HL-60 (cell line): ENCODE results near the gene C1orf167.

Source experiments
- GABPA ChIP-seq: IDR thresholded peaks from 2 replicates; pipeline ENCODE4 v1.6.1; 2012; ENCODE audit warnings: low read depth
- POLR2AphosphoS5 ChIP-seq: IDR thresholded peaks from 2 replicates; pipeline ENCODE4 v1.6.1; 2012; ENCODE audit warnings: low read depth
- SPI1 ChIP-seq: IDR thresholded peaks from 2 replicates; pipeline ENCODE4 v1.6.1; 2012; ENCODE audit warnings: low read depth, mild to moderate bottlenecking, borderline replicate concordance
- TF ChIP-seq, protein P1 (sequence below): IDR thresholded peaks from one replicate; pipeline ENCODE4 v1.5.1; 2011; ENCODE audit warnings: low read length, control low read depth, inconsistent platforms; ENCODE audit not compliant: insufficient read depth
- TF ChIP-seq, protein P2 (sequence below): IDR thresholded peaks from 2 replicates; pipeline ENCODE4 v1.6.1; 2012; ENCODE audit warnings: low read depth; ENCODE audit not compliant: insufficient replicate concordance

DNA sequence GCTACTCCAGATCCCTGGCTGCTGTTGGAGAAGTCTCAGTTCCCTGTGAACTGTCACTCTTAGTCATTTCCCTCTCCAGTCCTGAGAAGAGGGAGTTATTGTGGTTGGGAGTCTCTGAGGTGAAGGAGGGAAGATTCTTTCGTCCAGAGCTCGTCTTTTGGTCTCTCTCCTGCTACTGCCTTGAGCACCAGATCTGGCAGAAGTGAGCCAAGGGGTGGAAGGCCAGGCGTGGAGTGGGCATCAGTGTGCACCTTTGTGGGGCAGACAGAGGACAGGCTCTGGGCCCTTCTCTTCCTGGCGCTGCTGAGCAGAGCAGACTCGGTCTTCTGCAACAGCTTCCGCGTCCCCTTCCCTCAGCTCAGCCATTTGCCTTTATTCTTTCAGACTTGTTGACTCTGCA lies 63.1 kb downstream of the C1orf167 start:
- TF ChIP-seq POLR2AphosphoS5 (no peak), GABPA (no peak), SPI1 (no peak)
- TF ChIP-seq, protein P1, sequence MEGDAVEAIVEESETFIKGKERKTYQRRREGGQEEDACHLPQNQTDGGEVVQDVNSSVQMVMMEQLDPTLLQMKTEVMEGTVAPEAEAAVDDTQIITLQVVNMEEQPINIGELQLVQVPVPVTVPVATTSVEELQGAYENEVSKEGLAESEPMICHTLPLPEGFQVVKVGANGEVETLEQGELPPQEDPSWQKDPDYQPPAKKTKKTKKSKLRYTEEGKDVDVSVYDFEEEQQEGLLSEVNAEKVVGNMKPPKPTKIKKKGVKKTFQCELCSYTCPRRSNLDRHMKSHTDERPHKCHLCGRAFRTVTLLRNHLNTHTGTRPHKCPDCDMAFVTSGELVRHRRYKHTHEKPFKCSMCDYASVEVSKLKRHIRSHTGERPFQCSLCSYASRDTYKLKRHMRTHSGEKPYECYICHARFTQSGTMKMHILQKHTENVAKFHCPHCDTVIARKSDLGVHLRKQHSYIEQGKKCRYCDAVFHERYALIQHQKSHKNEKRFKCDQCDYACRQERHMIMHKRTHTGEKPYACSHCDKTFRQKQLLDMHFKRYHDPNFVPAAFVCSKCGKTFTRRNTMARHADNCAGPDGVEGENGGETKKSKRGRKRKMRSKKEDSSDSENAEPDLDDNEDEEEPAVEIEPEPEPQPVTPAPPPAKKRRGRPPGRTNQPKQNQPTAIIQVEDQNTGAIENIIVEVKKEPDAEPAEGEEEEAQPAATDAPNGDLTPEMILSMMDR = no peak
- TF ChIP-seq, protein P2, sequence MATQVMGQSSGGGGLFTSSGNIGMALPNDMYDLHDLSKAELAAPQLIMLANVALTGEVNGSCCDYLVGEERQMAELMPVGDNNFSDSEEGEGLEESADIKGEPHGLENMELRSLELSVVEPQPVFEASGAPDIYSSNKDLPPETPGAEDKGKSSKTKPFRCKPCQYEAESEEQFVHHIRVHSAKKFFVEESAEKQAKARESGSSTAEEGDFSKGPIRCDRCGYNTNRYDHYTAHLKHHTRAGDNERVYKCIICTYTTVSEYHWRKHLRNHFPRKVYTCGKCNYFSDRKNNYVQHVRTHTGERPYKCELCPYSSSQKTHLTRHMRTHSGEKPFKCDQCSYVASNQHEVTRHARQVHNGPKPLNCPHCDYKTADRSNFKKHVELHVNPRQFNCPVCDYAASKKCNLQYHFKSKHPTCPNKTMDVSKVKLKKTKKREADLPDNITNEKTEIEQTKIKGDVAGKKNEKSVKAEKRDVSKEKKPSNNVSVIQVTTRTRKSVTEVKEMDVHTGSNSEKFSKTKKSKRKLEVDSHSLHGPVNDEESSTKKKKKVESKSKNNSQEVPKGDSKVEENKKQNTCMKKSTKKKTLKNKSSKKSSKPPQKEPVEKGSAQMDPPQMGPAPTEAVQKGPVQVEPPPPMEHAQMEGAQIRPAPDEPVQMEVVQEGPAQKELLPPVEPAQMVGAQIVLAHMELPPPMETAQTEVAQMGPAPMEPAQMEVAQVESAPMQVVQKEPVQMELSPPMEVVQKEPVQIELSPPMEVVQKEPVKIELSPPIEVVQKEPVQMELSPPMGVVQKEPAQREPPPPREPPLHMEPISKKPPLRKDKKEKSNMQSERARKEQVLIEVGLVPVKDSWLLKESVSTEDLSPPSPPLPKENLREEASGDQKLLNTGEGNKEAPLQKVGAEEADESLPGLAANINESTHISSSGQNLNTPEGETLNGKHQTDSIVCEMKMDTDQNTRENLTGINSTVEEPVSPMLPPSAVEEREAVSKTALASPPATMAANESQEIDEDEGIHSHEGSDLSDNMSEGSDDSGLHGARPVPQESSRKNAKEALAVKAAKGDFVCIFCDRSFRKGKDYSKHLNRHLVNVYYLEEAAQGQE = no peak
